HG03039 (cell line): ENCODE data around the gene C1orf52.
"Not testable (repeated sequence)": the region's sequence is repeated elsewhere in the genome, so short reads cannot be mapped to it uniquely, and the experiment has no call there.

ENCODE experiments used
- ATAC-seq: cut with Tn5 transposase; IDR thresholded peaks from one replicate; pipeline ENCODE4 v1.9.1; 2021; ENCODE audit warnings: mild to moderate bottlenecking, moderate library complexity; ENCODE audit not compliant: unreplicated experiment

The C1orf52 gene

DNA sequence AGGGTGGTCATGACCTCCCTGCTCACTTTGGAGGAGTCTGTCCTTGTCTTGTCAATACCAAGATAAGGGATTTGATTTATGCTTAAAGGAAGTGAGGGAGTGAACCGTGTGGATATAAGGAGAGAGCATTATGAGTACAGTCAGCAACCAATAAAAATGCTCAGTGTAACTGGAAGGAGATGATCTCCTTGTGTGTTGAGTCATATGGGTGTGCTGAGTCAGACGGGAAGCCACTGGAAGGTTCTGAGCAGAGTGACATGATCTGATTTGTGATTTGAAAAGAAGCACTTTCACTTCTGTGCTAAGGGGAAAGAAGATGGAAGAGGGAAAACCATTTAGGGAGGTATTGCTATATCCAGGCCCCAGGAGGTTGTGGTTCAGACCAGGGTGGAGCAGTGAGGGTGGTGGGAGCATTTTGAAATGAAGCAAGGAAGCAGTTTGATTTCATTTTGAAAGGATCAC is 19.4 kb upstream of the C1orf52 start:
- ATAC-seq, result peak; percentile 14

DNA sequence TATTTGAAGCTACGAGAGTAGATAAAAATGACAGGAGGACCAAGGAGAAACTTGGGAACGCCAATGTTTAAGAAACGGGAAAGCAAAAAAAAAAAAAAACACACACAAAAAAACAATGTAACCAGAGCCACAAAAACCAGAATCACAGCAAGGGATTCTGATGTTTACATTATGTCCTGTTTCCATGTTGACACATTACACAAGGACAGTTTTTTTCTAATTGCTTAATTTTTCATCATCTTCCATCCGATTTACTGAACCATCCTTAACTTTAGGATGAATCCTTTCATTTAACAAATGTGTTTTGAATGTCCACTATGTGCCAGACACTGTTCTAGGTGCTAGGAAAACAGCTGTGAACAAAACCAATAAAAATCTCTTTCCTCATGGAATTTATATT is 18.3 kb upstream of the C1orf52 start:
- no peak for ATAC-seq

DNA sequence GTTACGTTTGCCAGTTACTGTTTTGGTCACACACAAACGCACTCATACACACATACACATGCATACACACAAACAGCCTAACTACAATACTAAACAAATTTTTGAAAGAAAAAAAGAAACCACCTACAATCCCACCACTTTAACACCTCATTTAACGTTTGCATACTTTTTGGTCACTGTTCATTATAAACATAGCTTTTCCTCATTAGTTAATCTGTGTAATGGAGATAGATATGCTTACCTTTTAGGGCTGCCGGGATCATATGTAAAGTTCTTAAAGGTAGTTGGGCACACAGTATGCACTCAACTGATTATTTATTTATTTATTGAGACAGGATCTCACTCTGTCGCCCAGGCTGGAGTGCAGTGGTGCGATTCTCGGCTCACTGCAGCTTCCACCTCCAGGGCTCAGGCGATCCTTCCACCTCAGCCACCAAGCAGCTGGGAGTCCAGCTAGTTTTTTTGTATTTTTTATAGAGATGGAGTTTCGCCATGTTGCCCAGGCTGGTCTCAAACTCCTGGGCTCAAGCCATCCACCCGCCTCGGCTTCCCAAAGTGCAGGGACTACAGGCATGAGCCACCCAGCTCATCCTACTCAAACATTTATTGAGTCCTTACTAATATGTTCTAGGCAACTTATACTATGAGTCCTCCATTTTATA is 17.6 kb upstream of the C1orf52 start:
- ATAC-seq, result no peak

DNA sequence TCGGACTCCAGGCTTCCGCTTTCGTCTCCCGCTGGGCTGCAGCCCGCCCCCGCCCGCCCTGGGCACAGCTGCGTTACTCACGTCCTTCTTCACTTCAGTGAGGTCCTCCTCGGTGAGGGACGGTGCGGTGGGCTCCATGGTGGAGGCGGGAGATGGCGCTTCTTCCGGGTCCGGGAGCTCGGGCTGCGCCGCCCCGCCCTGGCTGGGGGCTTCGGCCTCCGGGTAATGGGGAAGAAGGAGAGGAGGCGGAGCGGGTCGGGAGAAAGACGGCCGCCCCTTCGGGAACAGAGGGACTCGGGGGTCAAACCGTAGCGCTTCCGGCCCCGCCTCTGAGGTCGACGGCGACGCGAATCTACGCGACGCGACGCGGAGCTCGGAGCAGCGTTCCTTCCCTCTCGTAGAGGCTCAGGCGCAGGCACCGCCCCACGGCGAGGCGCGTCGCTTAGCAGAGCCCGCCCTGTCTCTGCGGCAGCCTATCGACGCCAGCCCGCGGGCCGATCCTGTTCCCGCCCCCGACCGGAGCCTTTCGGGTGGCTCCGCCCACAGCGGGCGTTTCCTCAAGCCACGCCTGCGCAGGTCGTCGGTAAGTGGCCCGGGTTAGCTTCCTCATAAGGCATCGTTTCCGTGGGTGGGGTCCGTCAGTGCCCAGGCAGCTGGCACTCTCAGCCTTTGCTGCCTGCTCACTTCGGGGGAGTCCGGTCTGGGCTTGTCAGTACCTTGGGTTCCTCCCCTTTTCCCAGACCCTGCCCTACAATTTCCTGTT is 16.9 kb upstream of the C1orf52 start, which contains the start of gene BCL10:
Gene BCL10 (minus strand): TSS at position 418 of the 763 bp plus-strand sequence. CDS start 280 bp downstream, at position 138.
- ATAC-seq, result peak; percentile 96

DNA sequence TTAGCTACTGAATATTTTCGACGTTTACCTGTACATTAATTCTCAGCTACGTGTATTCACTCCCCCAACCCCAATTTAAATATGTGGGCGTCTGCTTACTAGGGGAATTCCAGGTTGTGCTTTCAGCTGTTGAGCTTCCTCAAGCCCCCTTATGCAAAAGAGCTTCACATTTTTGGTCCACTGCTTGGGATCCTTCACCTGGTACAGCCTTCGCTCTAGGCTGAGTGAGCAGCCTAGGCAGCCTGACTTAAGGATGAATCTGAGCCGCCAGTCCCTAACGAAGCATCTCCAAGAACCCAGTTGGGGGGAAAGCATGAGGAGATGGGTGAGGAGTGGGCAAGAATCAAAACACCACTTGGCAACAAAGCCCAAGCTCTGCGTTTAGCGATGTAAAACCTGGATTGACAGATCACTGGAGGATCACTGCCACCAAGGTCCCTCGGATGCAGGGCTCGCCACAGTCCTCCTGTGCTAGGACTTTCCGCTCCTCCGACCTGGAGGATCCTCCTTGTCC is 16.3 kb upstream of the C1orf52 start:
- no peak for ATAC-seq

DNA sequence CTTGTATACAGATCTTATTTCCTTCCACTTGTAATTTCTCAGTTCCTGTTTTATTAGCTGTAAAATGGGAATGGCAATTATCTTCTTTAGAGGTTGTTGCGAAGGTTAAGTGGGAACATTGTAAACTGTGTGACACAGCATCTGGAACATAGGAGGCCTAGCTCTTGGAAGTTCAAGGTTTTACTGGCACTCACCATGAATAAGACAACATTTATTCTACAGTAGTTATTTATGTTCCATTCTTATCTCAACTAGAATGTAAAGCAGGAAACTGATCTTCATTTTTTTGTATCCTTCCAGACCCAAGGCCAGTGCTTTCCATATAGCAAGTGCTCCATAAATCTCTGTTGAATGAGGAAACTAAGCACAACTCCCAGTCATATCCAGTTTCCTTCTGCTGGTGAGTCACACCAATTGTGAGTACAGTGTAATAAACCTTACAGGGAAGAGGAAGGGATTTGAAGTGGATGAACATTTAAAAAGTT is 15.5 kb upstream of the C1orf52 start:
- ATAC-seq, result no peak

DNA sequence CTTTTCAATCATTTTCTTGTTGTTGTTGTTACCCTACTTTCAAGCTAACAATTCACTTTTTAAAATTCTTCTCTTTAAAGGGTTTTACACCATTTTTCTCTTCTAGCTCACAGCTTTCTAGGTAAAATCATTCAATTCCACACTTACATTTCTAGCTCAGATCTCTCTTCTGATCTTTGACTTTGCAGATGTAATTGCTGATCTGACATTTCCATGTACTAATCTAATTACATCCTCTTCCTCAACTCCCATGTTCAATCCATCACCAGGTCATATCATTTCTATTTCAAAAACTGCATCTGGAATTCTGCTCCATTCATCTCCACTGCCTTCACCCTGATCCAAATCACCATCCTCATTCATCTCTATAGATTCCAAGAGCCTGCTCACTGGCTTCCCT is 13.9 kb upstream of the C1orf52 start:
- no peak for ATAC-seq

DNA sequence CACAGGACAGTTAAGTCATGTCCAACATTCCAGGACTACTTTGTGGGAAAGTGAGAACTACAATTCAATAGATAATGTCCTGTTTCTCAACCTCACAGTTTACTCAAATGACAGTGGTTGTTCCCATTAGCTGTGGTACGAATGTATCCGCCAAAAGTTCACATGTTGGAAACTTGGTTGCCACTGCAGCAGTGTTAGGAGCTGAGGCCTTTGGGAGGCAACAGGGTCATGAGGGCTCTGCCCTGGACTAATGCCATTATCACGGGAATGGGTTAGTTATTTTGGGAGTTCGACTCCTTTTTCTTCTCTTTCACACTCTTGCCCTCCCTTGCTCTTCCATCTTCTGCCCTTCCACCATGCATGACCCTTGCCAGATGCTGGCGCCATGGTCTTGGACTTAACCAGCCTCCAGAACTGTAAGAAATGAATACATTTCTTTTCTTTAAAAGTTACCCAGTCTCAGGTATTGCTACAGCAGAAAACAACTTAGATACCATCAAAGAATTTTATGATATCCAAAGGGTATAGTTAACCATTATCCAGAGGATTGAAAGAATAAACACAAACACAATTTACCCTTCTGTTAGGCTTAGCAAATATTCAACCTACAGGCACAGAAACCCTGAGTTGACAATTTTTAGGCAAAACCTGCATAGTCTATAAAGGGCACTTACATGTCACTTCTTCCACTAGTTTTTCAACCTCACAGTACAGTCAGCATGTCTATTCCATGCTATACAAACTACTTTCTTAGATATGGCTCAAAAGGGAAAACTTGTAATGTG is 9.5 kb upstream of the C1orf52 start:
- no peak for ATAC-seq

DNA sequence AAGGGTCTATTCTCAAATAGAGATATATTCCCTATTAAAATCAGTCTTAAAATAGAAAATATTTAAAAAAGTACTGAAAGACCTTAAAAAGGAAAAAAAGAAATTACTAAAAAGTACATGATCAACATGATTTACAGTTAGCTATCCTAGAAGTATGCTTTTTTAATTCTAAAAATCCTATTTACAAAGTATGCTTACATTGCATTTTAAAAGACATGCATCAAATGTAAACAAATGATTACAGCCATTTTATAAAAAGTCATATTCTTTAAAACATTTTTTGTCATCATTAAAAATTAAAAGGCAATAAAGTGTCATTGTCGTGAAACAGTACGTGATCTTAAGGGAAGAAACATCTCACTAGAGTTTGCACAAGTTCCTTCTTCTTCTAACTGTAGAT is 7.9 kb upstream of the C1orf52 start:
- no peak for ATAC-seq

DNA sequence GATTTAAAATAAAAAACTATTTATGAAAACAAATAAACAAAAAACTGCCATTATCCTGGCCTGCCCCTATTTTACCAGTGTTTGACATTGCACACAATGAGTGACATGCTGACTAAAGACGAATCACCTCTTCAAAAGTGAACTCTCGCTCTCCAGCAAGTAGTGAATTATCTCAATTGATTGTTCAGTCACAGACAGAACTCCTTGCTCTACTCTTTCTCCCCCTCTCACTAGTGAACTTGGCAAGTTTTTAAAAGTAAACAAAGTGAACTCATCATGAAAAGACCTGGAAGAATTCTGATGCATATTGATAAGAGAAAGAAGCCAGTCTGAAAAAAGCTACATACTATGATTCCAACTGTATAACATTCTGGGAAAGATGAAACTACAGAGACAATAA is 4.7 kb upstream of the C1orf52 start:
- no peak for ATAC-seq

DNA sequence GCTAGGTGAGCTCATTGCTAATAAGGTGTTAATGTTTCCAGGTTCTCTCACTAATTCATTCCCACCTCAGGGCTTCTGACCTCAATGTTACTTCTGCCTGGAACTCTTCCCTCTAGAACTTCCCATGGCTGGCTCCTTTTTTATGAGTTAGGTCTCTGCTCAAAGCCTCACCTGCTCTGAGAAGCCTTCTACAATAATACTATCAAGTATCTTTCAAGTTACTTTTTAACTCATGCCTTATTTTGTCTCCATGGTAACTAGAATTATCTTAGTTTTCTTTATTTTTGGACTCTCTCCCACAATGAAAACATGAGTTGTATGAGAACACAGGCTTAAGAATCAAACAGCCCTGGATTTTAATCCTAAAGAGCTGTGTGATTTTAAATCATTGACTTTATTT is 3.5 kb upstream of the C1orf52 start:
- ATAC-seq, result no peak

DNA sequence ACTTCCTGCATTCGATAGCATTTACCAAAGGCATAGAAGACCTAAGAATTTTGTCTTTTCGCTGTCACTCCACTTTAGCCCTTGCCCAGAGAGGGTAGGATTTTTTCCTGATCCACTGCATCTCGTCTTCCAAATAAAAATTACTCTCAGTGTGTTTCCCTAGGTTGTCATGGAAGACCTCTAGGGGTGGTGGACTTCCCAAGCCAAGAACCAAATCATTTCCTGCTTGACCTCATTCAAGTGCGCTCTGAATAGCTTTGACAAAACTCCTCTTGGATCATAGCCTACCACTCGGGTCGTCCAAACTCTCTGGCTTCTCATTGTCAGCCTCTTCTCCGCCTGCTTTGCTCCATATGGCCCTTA is 431 bp upstream of the C1orf52 start:
- no peak for ATAC-seq

DNA sequence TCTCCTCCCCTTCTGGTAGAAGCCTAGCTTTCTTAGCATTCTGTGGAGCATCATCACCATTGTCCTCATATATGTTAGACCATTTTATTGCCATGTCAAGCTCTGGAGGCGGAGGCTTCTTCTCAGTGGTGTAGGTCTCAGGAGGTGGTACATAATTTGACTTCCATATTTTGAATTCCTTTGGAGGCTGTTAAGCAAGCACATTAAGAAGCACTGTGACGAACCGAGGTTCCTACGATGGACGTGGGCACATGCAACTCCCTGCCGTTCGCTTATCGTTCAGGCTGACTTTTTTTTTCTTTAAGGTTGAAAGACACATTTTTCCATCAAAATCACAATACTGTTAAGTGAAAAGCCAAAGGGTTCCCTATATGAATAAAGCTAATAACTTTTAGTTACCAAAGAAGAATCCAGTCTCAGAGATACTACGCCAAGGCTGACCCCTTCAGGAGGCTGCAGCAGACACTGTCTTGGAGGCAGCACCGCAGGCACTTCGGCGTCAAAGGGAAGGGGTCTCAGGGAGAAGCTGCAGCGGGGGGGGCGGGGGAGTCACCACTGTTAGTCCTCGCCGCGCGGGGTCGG is 835 bp downstream of the C1orf52 start:
- ATAC-seq, result no peak

DNA sequence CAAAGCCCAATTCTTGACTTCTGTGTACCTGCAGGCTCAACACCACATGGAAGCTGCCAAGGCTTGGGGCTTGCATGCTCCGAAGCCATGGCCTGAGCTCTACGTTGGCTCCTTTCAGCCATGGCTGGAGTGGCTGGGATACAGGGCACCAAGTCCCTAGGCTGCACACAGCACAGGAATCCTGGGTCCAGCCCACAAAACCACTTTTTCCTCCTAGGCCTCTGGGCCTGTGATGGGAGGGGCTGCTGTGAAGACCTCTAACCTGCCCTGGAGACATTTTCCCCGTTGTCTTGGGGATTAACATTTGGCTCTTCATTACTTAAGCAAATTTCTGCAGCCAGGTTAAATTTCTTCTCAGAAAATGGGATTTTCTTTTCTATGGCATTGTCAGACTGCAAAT is 10.4 kb downstream of the C1orf52 start:
- not testable (repeated sequence) for ATAC-seq

DNA sequence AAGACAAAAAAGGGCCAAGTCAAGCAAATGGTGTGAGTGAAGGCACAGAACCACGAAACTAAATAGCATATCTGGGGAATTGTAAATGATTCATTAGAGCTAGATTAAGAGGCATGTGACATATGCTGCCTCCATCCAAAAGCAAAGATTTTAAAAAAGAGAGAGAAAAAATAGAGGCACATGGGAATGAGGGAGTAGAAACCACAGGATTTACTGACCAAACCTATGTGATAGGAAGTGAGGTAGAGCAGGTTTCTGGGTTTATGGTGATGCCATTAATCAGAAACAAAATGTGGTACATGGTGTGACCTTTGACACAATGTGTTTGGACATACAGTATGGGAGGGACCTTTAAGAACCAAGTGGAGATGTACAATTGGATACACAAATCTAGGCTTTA is 13.6 kb downstream of the C1orf52 start:
- ATAC-seq, result no peak

DNA sequence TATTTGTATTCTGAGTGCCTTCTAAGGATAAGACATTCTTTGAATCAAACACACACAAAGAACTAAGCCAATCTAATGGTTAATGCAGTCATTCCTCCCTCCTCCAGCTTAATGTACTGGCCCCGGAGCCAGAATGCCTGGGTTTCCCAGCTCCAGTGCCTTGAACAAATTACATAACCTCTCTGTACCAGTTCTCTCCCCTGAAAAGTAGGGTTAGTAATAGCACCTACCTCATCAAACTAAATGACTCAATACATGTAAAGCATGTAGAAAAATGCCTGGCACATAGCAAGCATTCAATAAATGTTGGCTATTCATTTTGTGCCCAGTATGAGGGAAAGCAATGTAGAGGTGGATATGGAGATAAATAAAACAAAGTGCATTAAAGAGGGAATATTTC is 14.0 kb downstream of the C1orf52 start:
- no peak for ATAC-seq

DNA sequence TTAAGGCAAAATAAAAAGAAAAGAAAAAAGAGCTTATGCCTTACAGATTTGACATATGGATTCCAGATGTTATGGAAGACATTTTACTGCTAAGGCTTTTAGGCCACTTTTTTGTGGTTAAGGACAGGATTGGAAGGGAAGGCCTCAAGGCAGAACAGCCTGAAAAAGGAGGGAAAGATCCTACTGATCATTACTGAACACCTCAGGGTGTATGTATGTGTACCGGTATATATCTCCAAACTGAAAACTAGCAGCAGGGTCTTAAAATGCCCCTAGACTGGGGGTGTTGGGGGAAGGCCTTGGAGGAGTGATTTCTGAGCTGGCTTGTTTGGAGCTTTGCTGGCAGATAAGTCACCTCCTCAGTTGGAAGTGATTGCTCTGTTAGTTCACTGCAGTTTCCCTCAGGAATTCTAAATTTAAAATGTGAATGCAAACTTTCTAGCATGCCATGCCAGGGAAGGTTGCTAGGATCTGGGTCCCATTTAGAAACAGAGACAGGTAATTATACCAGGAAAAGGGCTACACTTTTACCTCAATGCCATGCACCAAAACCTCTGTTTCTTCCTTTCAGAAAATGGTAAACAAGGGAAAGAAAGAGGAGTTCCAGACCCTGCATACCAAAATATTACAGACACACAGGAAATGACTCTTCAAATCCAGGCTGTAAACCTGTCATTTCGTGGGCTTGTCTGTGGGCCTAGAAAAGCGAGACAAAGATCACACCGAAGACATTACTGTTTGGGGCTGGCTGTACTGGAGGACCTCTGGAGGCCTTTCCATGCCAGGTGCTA is 15.0 kb downstream of the C1orf52 start:
- ATAC-seq, result no peak

DNA sequence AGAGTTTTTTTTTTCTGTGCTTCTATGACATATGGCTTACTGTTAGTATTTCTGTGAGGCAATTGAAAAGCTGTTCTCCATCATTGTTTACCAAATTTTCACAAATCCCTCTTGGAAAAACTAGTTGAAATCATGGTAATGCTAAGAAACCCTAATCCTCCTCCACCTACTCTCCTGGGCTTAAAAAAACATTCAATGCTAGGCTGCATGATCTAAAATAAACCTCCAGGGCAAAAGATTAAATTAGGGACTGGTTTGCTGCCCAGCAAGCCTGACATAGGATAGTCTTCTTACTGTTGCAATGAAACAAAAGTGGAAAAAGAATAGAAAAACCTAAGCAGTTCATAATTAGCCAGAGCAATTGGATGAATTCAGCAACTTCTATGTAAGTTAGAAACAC is 16.1 kb downstream of the C1orf52 start:
- no peak for ATAC-seq

DNA sequence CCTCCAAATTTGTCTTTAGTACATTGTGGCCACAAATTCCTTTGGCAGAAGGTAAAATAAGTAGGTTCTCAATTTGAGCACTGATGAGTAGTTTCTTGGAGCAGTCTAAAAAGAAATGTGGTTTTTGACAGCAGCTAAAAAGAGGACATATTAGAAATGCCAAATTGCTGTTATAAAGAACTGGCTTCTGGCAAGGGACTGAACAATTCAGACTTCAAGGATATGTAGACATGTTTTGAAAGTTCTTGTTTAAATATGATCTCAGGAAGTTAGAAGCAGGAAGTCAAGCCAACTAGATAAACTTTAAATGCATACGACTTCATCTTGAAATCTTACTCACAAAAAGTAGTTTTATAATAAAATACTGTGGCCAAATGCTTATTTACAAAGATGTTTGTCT is 18.8 kb downstream of the C1orf52 start:
- ATAC-seq, result no peak

DNA sequence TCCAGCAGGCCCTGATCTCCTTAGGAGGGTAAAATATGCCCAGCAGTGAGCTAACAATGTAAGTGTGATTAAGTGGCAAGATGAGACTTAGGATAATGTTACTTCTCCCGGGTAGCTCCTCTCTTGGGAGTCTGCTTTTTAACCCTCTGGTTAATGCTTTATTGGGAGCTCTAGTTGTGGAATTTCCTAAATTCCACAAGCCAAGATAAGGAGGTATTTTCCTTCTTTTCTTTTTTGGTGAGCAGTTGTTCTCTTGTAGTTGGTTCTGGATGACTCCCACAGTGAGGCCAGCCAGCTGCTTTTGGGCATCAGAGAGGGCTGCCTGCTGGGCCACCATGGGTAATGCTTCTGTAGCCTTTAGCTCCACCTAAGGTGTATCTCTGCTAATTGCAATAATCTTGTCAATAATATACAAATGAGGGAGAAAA is 19.3 kb downstream of the C1orf52 start:
- no peak for ATAC-seq
